HL-60 (cell line): ENCODE results near the gene IRX4.

Experiments
- CTCF ChIP-seq: IDR thresholded peaks from one replicate; pipeline ENCODE4 v1.5.1; 2011; ENCODE audit warnings: low read length, control low read depth, inconsistent platforms; ENCODE audit not compliant: insufficient read depth
- POLR2AphosphoS5 ChIP-seq: IDR thresholded peaks from 2 replicates; pipeline ENCODE4 v1.6.1; 2012; ENCODE audit warnings: low read depth
- REST ChIP-seq: IDR thresholded peaks from 2 replicates; pipeline ENCODE4 v1.6.1; 2012; ENCODE audit warnings: low read depth; ENCODE audit not compliant: insufficient replicate concordance
- SPI1 ChIP-seq: IDR thresholded peaks from 2 replicates; pipeline ENCODE4 v1.6.1; 2012; ENCODE audit warnings: low read depth, mild to moderate bottlenecking, borderline replicate concordance

DNA sequence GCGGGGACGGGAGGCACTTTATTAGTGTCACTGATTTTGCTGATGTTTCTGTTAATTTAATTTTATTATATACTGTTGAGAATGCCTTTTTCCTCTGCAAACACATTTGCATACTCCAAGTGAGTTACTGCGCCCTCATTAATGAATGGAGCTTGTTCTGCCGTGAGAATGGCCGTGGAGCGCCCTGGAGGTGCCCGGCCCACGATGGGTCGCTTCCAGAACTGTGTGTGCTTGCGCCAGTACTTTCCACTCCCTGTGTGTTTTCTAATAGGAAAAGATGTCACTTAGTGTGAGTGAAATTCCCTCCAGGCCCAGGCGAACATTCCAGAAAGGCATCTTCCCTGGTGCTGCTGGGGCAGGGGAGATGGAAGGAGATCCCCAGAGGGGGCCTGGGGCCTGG lies 51.5 kb downstream of the IRX4 start:
- TF ChIP-seq CTCF (no peak), REST (no peak), POLR2AphosphoS5 (no peak), SPI1 (no peak)
